Suprapubic skin (tissue), 4 donors: Measurements from ENCODE around the gene SIGLEC12. TPM values are rescaled to one million over a fixed set of nuclear protein-coding genes. Genes with fewer than 3 reads are reported as not detected.

Source experiments
- DNase-seq, 2 donors: peaks; one replicate each; pipeline ENCODE4 v3.0.0-alpha.2; 2019; ENCODE audit warnings: low spot score in 2 of 2
- H3K27ac ChIP-seq: fragments of 200-600 bp; sonication (generic); one replicate; pipeline ENCODE4 v1.5.1; 2019
- H3K27me3 ChIP-seq: fragments of 200-600 bp; sonication (generic); one replicate; pipeline ENCODE4 v1.5.1; 2019
- H3K36me3 ChIP-seq: fragments of 200-600 bp; sonication (generic); one replicate; pipeline ENCODE4 v1.5.1; 2019
- H3K4me1 ChIP-seq: fragments of 200-600 bp; sonication (generic); one replicate; pipeline ENCODE4 v1.5.1; 2019
- H3K4me3 ChIP-seq: fragments of 200-600 bp; sonication (generic); one replicate; pipeline ENCODE4 v1.5.1; 2019; ENCODE audit warnings: mild to moderate bottlenecking
- H3K9me3 ChIP-seq: fragments of 200-600 bp; sonication (generic); one replicate; pipeline ENCODE4 v1.5.1; 2019
- CTCF ChIP-seq, 2 donors: fragments of 200-600 bp in 1 of 2; fragments of 450-650 bp in 1 of 2; sonication (generic) in 1 of 2; IDR thresholded peaks; one replicate each; pipeline ENCODE4 v1.5.1; 2016 to 2019; ENCODE audit warnings: antibody characterized with exemption in 2 of 2, mild to moderate bottlenecking in 1 of 2, moderate library complexity in 1 of 2
- EP300 ChIP-seq: sonication (generic); formaldehyde crosslinking; IDR thresholded peaks from one replicate; pipeline ENCODE4 v1.6.1; 2017; ENCODE audit warnings: antibody characterized with exemption
- POLR2A ChIP-seq, 2 donors: fragments of 450-650 bp; IDR thresholded peaks; one replicate each; pipeline ENCODE4 v1.6.1; 2017; ENCODE audit warnings: antibody characterized with exemption in 2 of 2, mild to moderate bottlenecking in 2 of 2, moderate library complexity in 2 of 2
- POLR2AphosphoS5 ChIP-seq, 3 donors: sonication (generic); formaldehyde crosslinking; IDR thresholded peaks; one replicate each; pipeline ENCODE4 v1.6.1; 2017; ENCODE audit warnings: antibody characterized with exemption in 3 of 3
- WGBS: methylation state at CpG from one replicate; pipeline ENCODE4 v1.1.5; 2018; 5-methylcytosine and 5-hydroxymethylcytosine counted together
- total RNA-seq, 4 donors: library from RNA; depleted of rRNA; stranded (reverse); fragments of >200 nt; gene quantifications; one replicate each; pipeline ENCODE4 v1.1.0, GENCODE V29; 2016

SIGLEC12 gene
- total RNA-seq, 4 donors from 2014 or later = not detected

- Histone ChIP-seq H3K27me3 (peaks cover 4% of the 10 kb centered on the region), H3K36me3 (no peaks in the 10 kb centered on the region), H3K4me3 (no peak overlapping the region), H3K9me3 (peaks cover 8% of the 10 kb centered on the region), H3K27ac (no peak overlapping the region), H3K4me1 (no peaks in the 10 kb centered on the region)
- 55% methylated on average over 2 of the region's 2 CpGs for WGBS
- DNase-seq = no peak
- TF ChIP-seq POLR2A (IDR thresholded peaks at IDR 0.05) (no peak), EP300 (no peak), POLR2AphosphoS5 (IDR thresholded peaks at IDR 0.05) (no peak), CTCF (IDR thresholded peaks at IDR 0.05) (no peak)
Observed at GRCh38 chr19:51521781-51522180, 20.2 kb upstream of the SIGLEC12 start.

GRCh38 chr19:51521357-51521756 lies 19.8 kb upstream of the SIGLEC12 start:
- TF ChIP-seq POLR2A (IDR thresholded peaks at IDR 0.05) (no peak), EP300 (no peak), POLR2AphosphoS5 (IDR thresholded peaks at IDR 0.05) (no peak), CTCF (IDR thresholded peaks at IDR 0.05) (no peak)
- H3K4me1 ChIP-seq = no peaks in the 10 kb centered on the region
- WGBS = 66% methylated on average over 2 of the region's 2 CpGs
- peaks cover 8% of the 10 kb centered on the region for H3K9me3 ChIP-seq
- DNase-seq = no peak
- H3K27me3 ChIP-seq = peaks cover 4% of the 10 kb centered on the region
- no peaks in the 10 kb centered on the region for H3K36me3 ChIP-seq
- H3K27ac ChIP-seq = no peak overlapping the region
- no peak overlapping the region for H3K4me3 ChIP-seq

- 47% methylated on average over 2 of the region's 2 CpGs for WGBS
- no peaks in the 10 kb centered on the region for H3K36me3 ChIP-seq
- H3K27ac ChIP-seq = no peak overlapping the region
- H3K4me1 ChIP-seq = no peaks in the 10 kb centered on the region
- no peak for TF ChIP-seq EP300
- TF ChIP-seq POLR2AphosphoS5 (IDR thresholded peaks at IDR 0.05) = no peak
- no peak for TF ChIP-seq POLR2A (IDR thresholded peaks at IDR 0.05)
- TF ChIP-seq CTCF (IDR thresholded peaks at IDR 0.05) = no peak
- DNase-seq = no peak
- H3K9me3 ChIP-seq = peaks cover 8% of the 10 kb centered on the region
- H3K4me3 ChIP-seq = no peak overlapping the region
- H3K27me3 ChIP-seq = peaks cover 4% of the 10 kb centered on the region
Observed at GRCh38 chr19:51520728-51521127, 19.1 kb upstream of the SIGLEC12 start.

- H3K9me3 ChIP-seq = peaks cover 8% of the 10 kb centered on the region
- H3K4me3 ChIP-seq = no peak overlapping the region
- H3K27me3 ChIP-seq = peaks cover 20% of the 10 kb centered on the region
- no peaks in the 10 kb centered on the region for H3K4me1 ChIP-seq
- 17% methylated on average over 3 of the region's 3 CpGs for whole genome bisulfite sequencing
- no peak overlapping the region for H3K27ac ChIP-seq
- TF ChIP-seq CTCF (IDR thresholded peaks at IDR 0.05) (peak; percentile 42 to 62), POLR2A (IDR thresholded peaks at IDR 0.05) (no peak), EP300 (no peak), POLR2AphosphoS5 (IDR thresholded peaks at IDR 0.05) (no peak)
- no peak for DNase-seq
- no peaks in the 10 kb centered on the region for H3K36me3 ChIP-seq
Observed at GRCh38 chr19:51514866-51515481, 13.4 kb upstream of the SIGLEC12 start.

GRCh38 chr19:51513968-51514367 lies 12.4 kb upstream of the SIGLEC12 start:
- 20% methylated on average over 2 of the region's 2 CpGs for WGBS
- no peak for TF ChIP-seq EP300

GRCh38 chr19:51511353-51511752 lies 9.8 kb upstream of the SIGLEC12 start:
- Histone ChIP-seq H3K9me3 (no peaks in the 10 kb centered on the region), H3K4me1 (no peaks in the 10 kb centered on the region), H3K27ac (no peak overlapping the region), H3K4me3 (no peak overlapping the region), H3K27me3 (peaks cover 28% of the 10 kb centered on the region), H3K36me3 (no peaks in the 10 kb centered on the region)
- no peak for DNase-seq
- 12% methylated on average over 6 of the region's 6 CpGs for WGBS
- TF ChIP-seq EP300 (no peak), CTCF (IDR thresholded peaks at IDR 0.05) (no peak), POLR2A (IDR thresholded peaks at IDR 0.05) (no peak), POLR2AphosphoS5 (IDR thresholded peaks at IDR 0.05) (no peak)

More at GRCh38 chr19:51513968-51514367, 12.4 kb upstream of the SIGLEC12 start:
- Histone ChIP-seq H3K27ac (no peak overlapping the region), H3K9me3 (peaks cover 8% of the 10 kb centered on the region), H3K4me3 (no peak overlapping the region), H3K4me1 (no peaks in the 10 kb centered on the region), H3K27me3 (peaks cover 28% of the 10 kb centered on the region), H3K36me3 (no peaks in the 10 kb centered on the region)
- DNase-seq = no peak
